GM10266 (cell line): ENCODE measurements around the gene CNTNAP2.
"Not testable (repeated sequence)": the region's sequence is repeated elsewhere in the genome, so short reads cannot be mapped to it uniquely, and the experiment has no call there.

Experiments
- DNase-seq: peaks from one replicate; pipeline ENCODE4 v3.0.0; 2012; ENCODE audit errors: extremely low spot score
- CTCF ChIP-seq: IDR thresholded peaks from 2 replicates; pipeline ENCODE4 v1.5.1; 2012; ENCODE audit warnings: mild to moderate bottlenecking, low read depth; ENCODE audit not compliant: control insufficient read depth, insufficient read depth; ENCODE audit errors: missing control alignments

The CNTNAP2 gene

GRCh38 chr7:148330124-148330818 lies 2213.7 kb downstream of the CNTNAP2 start:
- no peak for TF ChIP-seq CTCF
- no peak for DNase-seq

- TF ChIP-seq CTCF: no peak
- no peak for DNase-seq
Observed at GRCh38 chr7:148330822-148331221, 2214.2 kb downstream of the CNTNAP2 start.

- not testable (repeated sequence) for DNase-seq
Observed at GRCh38 chr7:148331456-148331855, 2214.9 kb downstream of the CNTNAP2 start.

- no peak for DNase-seq
- TF ChIP-seq CTCF: no peak
Observed at GRCh38 chr7:148332191-148333186, 2215.9 kb downstream of the CNTNAP2 start.

- TF ChIP-seq CTCF: no peak
- no peak for DNase-seq
Observed at GRCh38 chr7:148334441-148334956, 2217.9 kb downstream of the CNTNAP2 start.

GRCh38 chr7:148334959-148335577 lies 2218.5 kb downstream of the CNTNAP2 start:
- TF ChIP-seq CTCF: no peak
- no peak for DNase-seq

GRCh38 chr7:148335790-148336189 lies 2219.2 kb downstream of the CNTNAP2 start:
- no peak for TF ChIP-seq CTCF
- no peak for DNase-seq
